Retina (tissue), 1 donor: ENCODE results near the gene ALDH3A1.

Source experiments
- DNase-seq: peaks from one replicate; pipeline ENCODE4 v3.0.0-alpha.2; 2016

Gene ALDH3A1

GRCh38 chr17:19702217-19702641 lies 45.9 kb downstream of the ALDH3A1 start:
- no peak for DNase-seq
